Spinal cord (tissue), 10 donors: ENCODE results near the gene SLC22A17. TPM values are rescaled to one million over a fixed set of nuclear protein-coding genes. Genes with fewer than 3 reads are reported as not detected.

Source experiments
- DNase-seq, 6 donors: peaks; one replicate each; pipeline versions ENCODE4 v3.0.0 to v3.0.0-alpha.2; 2013 to 2015; ENCODE audit warnings: low spot score in 6 of 6, low read depth in 4 of 6
- H3K27ac ChIP-seq: one replicate; pipeline ENCODE4 v1.5.1; 2013; ENCODE audit warnings: low read depth, low read length, control low read depth
- H3K27me3 ChIP-seq: one replicate; pipeline ENCODE4 v1.6.1; 2013; ENCODE audit warnings: low read length; ENCODE audit not compliant: control insufficient read depth, insufficient read depth
- H3K36me3 ChIP-seq: one replicate; pipeline ENCODE4 v1.6.1; 2013; ENCODE audit warnings: low read length; ENCODE audit not compliant: control insufficient read depth, insufficient read depth
- H3K4me1 ChIP-seq: one replicate; pipeline ENCODE4 v1.6.1; 2013; ENCODE audit warnings: low read length; ENCODE audit not compliant: control insufficient read depth, insufficient read depth
- H3K4me3 ChIP-seq: one replicate; pipeline ENCODE4 v1.5.1; 2013; ENCODE audit warnings: low read depth, low read length, control low read depth
- H3K9me3 ChIP-seq: one replicate; pipeline ENCODE4 v1.6.1; 2013; ENCODE audit warnings: low read length; ENCODE audit not compliant: control insufficient read depth, insufficient read depth
- WGBS: methylation state at CpG from one replicate; pipeline ENCODE4 v1.1.5; 2013; ENCODE audit warnings: missing lambda C conversion rate; ENCODE audit not compliant: insufficient coverage; 5-methylcytosine and 5-hydroxymethylcytosine counted together
- polyA plus RNA-seq, 2 donors: library from polyadenylated mRNA; unstranded; fragments of 120-200 nt; gene quantifications; one replicate each; pipeline ENCODE4 v1.2.1, GENCODE V29; 2013; ENCODE audit not compliant: insufficient read length in 2 of 2
- total RNA-seq, 2 donors: library from RNA; depleted of rRNA in 1 of 2; stranded (reverse); fragments of 120-200 nt in 1 of 2; fragments of >200 nt in 1 of 2; gene quantifications; one replicate each; pipeline versions ENCODE4 v1.2.3 to v1.2.4, GENCODE V29; 2013 to 2014
- donor health status: healthy.

SLC22A17 gene
- total and polyA plus RNA-seq, 4 donors = 167 to 541 (median 413) TPM

DNA sequence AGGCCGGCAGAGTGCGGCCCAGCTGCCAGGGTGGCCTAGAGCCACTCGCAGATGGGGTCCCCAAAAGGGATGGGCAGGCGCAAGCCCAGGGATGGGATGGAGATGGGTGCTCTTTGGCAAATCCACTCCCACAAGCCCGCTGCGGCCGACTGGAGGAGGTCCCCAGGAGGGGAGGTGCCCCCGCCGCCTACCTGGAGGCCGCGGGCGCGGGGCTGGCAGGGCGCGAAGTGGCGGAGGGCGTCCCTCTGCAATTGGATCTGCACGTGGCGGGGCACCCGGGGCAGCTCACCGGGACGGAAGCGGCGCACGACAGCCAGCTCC is 50.8 kb downstream of the SLC22A17 start:
- DNase-seq = no peak
- H3K4me1 ChIP-seq = peaks cover 31% of the 10 kb centered on the region
- peaks cover 16% of the 10 kb centered on the region for H3K36me3 ChIP-seq
- H3K27me3 ChIP-seq = no peaks in the 10 kb centered on the region
- no peaks in the 10 kb centered on the region for H3K9me3 ChIP-seq
- peak overlapping the region; percentile 98 for H3K27ac ChIP-seq
- WGBS = 0% methylated on average over 25 of the region's 25 CpGs
- peak overlapping the region; percentile 72 for H3K4me3 ChIP-seq

DNA sequence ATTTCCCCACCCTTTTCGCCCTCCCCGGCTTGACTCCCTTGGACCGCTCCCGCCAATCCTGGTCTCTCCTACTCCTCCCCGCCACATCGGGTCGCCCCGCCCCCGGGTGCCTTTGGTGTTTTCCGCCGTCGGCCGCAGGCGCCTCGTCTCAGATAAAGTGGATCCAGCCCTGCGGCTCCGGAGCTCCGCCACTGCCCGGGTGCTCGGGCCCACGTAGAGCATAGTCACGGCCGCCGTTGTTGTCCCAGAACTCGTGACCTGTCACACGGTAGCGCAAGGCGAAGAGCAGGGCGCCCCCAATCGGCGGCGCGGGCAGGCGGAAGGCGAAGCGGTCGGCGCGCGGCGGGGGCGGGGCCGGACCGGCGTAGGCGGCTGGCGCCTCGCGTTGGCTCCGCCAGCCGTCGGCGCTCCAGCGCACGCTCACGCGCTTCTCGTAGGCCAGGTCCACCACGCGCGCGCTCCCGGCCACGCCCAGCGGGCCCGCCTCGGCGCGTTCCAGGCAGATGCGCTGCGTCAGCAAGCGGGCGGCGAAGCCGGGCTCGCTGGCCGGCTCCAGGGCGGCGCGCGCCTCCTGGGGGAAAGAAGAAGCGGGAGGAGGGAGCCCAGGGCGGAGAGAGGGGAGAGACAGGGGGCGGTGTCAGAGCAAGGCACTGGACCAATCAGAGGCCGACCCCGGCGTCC is 51.3 kb downstream of the SLC22A17 start:
- H3K36me3 ChIP-seq = peaks cover 18% of the 10 kb centered on the region
- WGBS = under 1% methylated on average over 87 of the region's 87 CpGs
- peak overlapping the region; percentile 100 for H3K27ac ChIP-seq
- no peaks in the 10 kb centered on the region for H3K27me3 ChIP-seq
- peaks cover 27% of the 10 kb centered on the region for H3K4me1 ChIP-seq
- H3K9me3 ChIP-seq = no peaks in the 10 kb centered on the region
- peak overlapping the region; percentile 88 for H3K4me3 ChIP-seq
- peak; percentile 91 to 100 (median 98) for DNase-seq

DNA sequence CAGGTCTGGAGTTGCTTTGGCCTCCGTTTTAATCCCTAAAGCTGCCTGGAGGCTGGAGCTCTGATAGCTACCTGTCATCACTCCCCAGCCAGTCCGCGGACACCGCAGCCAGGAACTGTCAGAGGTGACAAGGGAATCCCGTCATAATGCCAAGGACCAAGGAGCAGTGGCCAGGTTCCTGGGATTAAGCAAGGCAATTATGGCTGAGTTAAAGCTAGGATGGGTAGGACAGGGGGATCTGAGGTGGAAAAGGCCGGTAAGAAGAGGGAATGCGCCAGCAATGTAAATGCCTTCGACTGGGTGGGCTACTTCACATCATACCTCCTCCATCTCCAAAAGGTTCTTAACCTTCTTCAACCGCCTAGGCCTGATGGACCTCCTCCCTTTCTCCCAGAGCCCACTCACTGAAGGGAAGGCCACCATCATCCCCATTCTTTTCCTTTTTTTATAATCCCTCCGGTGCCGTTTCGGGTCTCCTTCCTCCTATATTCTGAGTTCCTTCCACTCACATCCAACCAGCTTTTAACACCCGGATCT is 51.9 kb downstream of the SLC22A17 start:
- peak overlapping the region; percentile 100 for H3K27ac ChIP-seq
- peaks cover 22% of the 10 kb centered on the region for H3K4me1 ChIP-seq
- 4% methylated on average over 10 of the region's 13 CpGs for WGBS
- H3K36me3 ChIP-seq = peaks cover 18% of the 10 kb centered on the region
- peak in 1 of 6 donors; percentile 22 for DNase-seq
- peak overlapping the region; percentile 88 for H3K4me3 ChIP-seq
- no peaks in the 10 kb centered on the region for H3K9me3 ChIP-seq
- no peaks in the 10 kb centered on the region for H3K27me3 ChIP-seq

- H3K4me1 ChIP-seq = peaks cover 18% of the 10 kb centered on the region
- peak overlapping the region; percentile 100 for H3K27ac ChIP-seq
- H3K27me3 ChIP-seq = no peaks in the 10 kb centered on the region
- H3K4me3 ChIP-seq = peak overlapping the region; percentile 88
- H3K36me3 ChIP-seq = peaks cover 18% of the 10 kb centered on the region
- 91% methylated on average over 6 of the region's 10 CpGs for WGBS
- no peak for DNase-seq
- no peaks in the 10 kb centered on the region for H3K9me3 ChIP-seq
Observed at GRCh38 chr14:23299986-23300686, 52.6 kb downstream of the SLC22A17 start.

DNA sequence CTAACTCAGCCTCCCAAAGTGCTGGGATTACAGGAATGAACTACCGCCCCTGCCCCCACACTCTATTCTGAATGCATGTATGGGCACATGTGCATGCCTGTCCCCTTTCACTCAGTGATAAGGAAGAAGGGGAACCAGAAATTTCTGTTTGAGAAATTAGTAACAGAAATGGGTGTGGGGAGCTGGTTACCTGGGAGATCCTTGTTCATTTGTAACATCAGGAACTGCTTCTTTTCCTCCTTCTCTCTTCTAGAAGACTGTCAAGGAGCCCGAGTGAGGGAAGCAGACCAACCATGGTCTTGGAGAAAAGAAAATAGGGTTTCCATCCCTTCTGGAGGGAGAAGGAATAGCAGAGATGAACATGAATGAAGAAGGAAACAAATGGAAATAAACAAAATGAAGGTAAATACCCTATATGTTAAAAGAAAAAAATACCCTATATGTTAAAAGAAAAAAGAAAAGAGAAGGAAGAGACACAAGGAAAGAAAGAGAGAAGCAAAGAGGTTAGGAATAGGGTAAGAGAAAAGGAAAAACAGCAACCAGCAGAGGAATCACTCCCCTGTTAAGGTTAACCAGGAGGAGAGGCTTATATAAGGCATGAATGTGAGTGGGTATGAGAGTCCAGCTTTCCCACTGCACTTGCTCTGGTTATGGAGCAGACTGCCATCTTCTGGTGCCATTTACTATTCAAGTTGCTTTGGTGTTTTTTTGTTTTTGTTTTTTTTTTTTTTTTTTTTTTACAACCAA is 53.3 kb downstream of the SLC22A17 start:
- no peak overlapping the region for H3K4me3 ChIP-seq
- peaks cover 18% of the 10 kb centered on the region for H3K4me1 ChIP-seq
- H3K27ac ChIP-seq = no peak overlapping the region
- WGBS = no CpG with 5 or more reads among the region's 2 CpGs
- H3K27me3 ChIP-seq = no peaks in the 10 kb centered on the region
- DNase-seq = peak in 2 of 6 donors; percentile 70 to 86
- H3K9me3 ChIP-seq = no peaks in the 10 kb centered on the region
- peaks cover 18% of the 10 kb centered on the region for H3K36me3 ChIP-seq

DNA sequence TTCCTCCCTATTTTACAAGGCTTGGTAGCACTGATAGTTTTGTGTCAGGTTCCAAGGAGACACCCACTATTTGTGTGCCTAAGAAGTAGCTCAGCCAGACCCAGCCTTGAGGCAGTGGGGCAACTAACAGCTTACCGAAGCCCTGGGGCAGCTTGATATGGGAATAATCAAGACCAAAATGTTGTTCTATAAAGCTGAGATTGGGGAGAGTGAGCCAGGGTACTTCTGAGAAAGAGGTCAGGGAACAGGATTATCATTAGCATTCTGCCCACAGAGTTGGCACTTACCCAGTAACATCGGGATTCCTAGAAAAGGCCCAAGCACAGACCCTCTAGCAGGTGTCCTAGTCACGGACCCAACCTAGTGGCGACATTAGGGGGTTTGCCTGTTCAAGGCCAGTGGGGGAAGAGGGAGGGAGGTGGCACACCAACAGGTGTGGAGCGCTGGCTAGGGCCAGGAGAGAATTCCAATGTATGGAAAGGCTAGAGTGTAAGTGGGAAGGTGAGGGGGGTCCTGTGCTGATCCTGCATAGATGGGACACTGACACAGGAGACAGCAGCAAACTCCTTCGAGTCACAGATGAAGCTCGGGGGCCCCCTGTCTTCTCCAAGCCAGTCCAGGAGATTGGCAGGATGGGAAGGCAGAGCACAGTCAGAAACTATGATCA is 54.9 kb downstream of the SLC22A17 start:
- WGBS = 66% methylated on average over 5 of the region's 7 CpGs
- Histone ChIP-seq H3K27me3 (no peaks in the 10 kb centered on the region), H3K36me3 (peaks cover 18% of the 10 kb centered on the region), H3K4me1 (peaks cover 13% of the 10 kb centered on the region), H3K9me3 (no peaks in the 10 kb centered on the region), H3K4me3 (no peak overlapping the region), H3K27ac (no peak overlapping the region)
- DNase-seq = no peak

DNA sequence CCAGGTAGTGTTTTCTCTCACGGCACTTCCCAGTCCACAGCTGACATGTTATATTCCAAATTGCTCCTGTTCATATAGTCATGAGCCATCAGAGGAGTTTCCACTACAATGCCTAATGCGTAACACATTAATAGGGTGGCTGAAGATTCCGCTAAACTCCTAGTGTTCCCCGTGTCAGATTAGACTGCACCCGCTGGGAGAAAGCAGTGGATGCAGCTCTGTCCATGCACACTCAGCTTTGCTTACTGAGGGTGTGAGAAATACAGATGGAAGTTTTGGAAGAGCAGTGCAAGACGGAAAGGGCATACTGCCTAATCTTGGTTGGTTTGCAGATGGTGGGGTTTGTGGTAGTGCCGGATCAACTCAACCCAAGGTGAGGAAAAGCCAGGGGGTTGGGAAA is 55.6 kb downstream of the SLC22A17 start:
- Histone ChIP-seq H3K4me3 (no peak overlapping the region), H3K27me3 (no peaks in the 10 kb centered on the region), H3K27ac (no peak overlapping the region), H3K36me3 (peaks cover 18% of the 10 kb centered on the region), H3K4me1 (peaks cover 10% of the 10 kb centered on the region), H3K9me3 (no peaks in the 10 kb centered on the region)
- WGBS = 88% methylated on average over 7 of the region's 7 CpGs
- DNase-seq = no peak
